GM19043 (cell line): ENCODE results near the gene ATP5F1D.

Source experiments
- ATAC-seq: cut with Tn5 transposase; IDR thresholded peaks from one replicate; pipeline ENCODE4 v1.9.1; 2021; ENCODE audit warnings: low read depth; ENCODE audit not compliant: unreplicated experiment

Gene ATP5F1D

GRCh38 chr19:1290196-1290702 is 48.7 kb downstream of the ATP5F1D start:
- ATAC-seq: no peak

DNA sequence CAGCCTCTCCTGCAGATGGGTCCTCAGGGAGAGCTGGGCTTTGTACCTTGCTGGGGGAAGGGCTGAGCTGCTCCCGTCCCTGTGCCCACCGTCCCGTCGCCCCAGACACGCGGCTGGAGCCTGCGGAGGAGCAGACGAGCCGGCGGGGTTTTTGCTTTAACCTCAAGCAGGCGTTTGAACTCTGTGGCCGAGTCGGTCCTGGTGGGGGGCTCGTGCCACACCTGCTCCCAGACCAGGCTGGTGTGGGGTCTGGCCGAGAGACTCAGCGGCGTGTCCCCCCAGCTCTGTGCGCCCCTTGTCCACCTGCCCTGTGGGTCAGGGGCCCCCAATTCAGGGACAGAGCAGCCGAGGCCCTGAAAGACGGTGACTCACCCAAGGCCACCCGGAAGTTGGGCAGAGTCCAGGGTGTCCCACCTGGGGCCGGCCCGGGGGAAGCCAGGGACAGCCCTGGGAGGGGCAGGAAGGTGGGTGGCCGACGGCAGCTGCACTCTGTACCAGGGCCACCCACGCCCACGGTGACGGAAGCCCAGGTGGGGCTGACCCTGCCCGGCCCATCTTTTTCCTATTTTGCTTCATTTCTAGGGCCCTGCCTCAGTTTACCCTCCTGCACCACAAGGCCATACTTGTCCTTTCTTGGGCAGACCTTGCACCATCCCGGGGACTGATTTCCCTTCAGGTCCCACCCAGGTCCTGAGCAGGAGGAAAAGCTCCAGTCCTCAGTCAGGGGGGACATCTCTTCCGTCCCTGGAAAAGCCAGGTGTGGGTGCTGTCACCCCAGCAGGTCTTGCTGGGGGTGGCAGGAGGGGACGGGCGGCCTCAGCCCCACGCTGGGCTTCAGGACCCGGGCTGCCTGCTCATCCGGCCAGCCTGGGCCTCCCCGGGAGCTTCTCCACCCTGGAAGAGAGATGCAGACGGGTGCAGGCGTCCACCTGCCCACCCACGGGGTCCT is 49.4 kb downstream of the ATP5F1D start:
- no peak for ATAC-seq

GRCh38 chr19:1291761-1292418 is 50.3 kb downstream of the ATP5F1D start:
- ATAC-seq: no peak

DNA sequence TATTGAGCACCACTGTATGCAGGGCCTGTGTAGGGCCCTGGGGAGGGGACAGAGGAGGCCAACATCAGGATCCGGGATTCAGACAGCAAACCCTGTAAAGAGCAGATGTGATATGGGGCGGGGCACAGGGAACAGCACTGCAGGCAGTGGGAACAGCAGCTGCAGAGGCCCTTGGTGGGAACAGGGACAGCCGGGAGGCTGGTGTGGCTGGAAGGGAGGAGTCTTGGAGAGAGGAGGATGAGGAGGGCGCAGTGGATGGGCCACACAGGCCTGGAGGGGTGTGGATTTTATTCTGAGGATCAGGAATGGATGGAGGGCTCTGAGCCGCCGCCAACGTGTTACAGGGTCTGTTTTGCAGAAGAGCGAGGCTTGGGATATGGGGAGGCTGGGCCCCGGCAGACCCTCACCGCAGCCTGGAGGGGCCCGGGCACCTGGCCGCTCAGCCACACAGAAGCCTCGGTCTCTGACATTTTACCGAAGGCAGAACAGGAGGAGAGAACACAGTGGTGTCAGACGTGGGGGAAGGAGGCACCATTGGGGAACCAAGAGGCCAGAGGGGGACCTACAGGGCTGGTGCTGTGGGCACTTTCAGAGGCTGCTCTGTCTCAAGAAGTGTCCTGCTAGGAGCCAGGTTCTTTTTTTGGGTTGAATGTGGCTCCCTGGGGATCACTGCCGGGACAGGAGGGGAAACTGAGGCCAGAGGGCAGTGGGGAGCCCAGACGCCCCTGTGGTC is 51.0 kb downstream of the ATP5F1D start:
- ATAC-seq: no peak

- ATAC-seq: no peak
Observed at GRCh38 chr19:1293782-1294604, 52.4 kb downstream of the ATP5F1D start.
